Suppressor macrophage (primary cell): ENCODE data around the gene VCL.
"Not testable (repeated sequence)": the region's sequence is repeated elsewhere in the genome, so short reads cannot be mapped to it uniquely, and the experiment has no call there.

ENCODE experiments used
- DNase-seq, 4 experiments: peaks; one replicate each; pipeline ENCODE4 v3.0.0-alpha.2; 2020 to 2022

The VCL gene

GRCh38 chr10:73971636-73972354 is 26.1 kb upstream of the VCL start:
- no peak for DNase-seq

GRCh38 chr10:73973427-73973826 is 24.5 kb upstream of the VCL start:
- DNase-seq, result no peak

- no peak for DNase-seq
Measured at GRCh38 chr10:73974309-73974946, 23.5 kb upstream of the VCL start.

- DNase-seq, result no peak
Measured at GRCh38 chr10:73975388-73975787, 22.5 kb upstream of the VCL start.

GRCh38 chr10:73979141-73979808 is 18.6 kb upstream of the VCL start:
- DNase-seq, result peak in 3 of 4 experiments; percentile 19 to 55 (median 44)

- DNase-seq, result peak; percentile 74 to 92 (median 84)
Measured at GRCh38 chr10:73979809-73980433, 18.0 kb upstream of the VCL start.

- DNase-seq, result no peak
Measured at GRCh38 chr10:73981812-73982211, 16.1 kb upstream of the VCL start.

- DNase-seq, result peak; percentile 45 to 68 (median 60)
Measured at GRCh38 chr10:73983096-73984047, 14.5 kb upstream of the VCL start.

- peak in 1 of 4 experiments; percentile 16 for DNase-seq
Measured at GRCh38 chr10:73989594-73990150, 8.2 kb upstream of the VCL start.

GRCh38 chr10:73991203-73991883 is 6.6 kb upstream of the VCL start:
- no peak for DNase-seq

GRCh38 chr10:73991884-73992245 is 6.1 kb upstream of the VCL start:
- DNase-seq, result peak; percentile 71 to 88 (median 84)

GRCh38 chr10:73992899-73993788 is 4.8 kb upstream of the VCL start:
- peak; percentile 55 to 76 (median 68) for DNase-seq

GRCh38 chr10:73995035-73995358 is 2.9 kb upstream of the VCL start:
- no peak for DNase-seq

- DNase-seq, result peak in 2 of 4 experiments; percentile 58
Measured at GRCh38 chr10:73997461-73997786, 492 bp upstream of the VCL start.

- DNase-seq, result peak in 3 of 4 experiments; percentile 40 to 62 (median 51)
Measured at GRCh38 chr10:73998623-73998928, 660 bp downstream of the VCL start.

- DNase-seq, result peak in 1 of 4 experiments; percentile 25
Measured at GRCh38 chr10:73998929-73999691, 1.2 kb downstream of the VCL start.

GRCh38 chr10:73999703-74000102 is 1.8 kb downstream of the VCL start:
- no peak for DNase-seq

- DNase-seq, result not testable (repeated sequence)
Measured at GRCh38 chr10:74000244-74000643, 2.3 kb downstream of the VCL start.

GRCh38 chr10:74000892-74001669 is 3.2 kb downstream of the VCL start:
- DNase-seq, result no peak
